ENCODE data around the gene TMUB2. TPM values are rescaled to one million over a fixed set of nuclear protein-coding genes. Genes with fewer than 3 reads are reported as not detected.

TMUB2 gene
- total and polyA plus RNA-seq, 2 donors from 2014 or later, result 37.7 to 39.2 TPM

DNA sequence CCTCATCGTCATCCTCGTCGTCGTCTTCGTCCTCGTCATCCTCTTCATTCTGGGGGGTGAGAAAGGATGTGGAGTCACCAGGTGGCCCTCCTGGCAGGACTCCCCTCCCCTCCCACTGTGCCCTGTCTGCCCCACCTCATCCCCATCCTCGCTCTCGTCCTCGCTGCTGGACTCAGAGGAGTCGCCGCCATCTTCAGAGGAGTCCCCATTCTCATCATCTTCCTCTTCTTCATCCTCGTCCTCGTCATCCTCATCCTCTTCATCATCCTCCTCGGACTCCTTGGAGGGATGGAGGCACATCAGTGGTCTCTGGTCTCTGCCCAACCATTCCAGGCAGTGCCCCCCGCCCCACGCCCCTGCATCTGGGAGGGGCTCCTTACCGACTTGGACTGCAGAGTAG is 20.5 kb downstream of the TMUB2 start:
- no peak for DNase-seq
- no peaks in the 10 kb centered on the region for H3K9me3 ChIP-seq (ENCODE audit: control insufficient read depth in 2 of 3, insufficient read depth in 1 of 3, low read length in 3 of 3)
- peaks cover 0 to 7% (median 0%) of the 10 kb centered on the region in 3 donors for H3K4me1 ChIP-seq (ENCODE audit: control insufficient read depth in 2 of 3, insufficient read depth in 2 of 3, low read depth in 1 of 3, low read length in 3 of 3)
- no peak overlapping the region for H3K9ac ChIP-seq (ENCODE audit: low read length in 3 of 3)
- H3K36me3 ChIP-seq (ENCODE audit: control insufficient read depth in 2 of 3, insufficient read depth in 3 of 3, low read length in 3 of 3), result peaks cover 10 to 32% (median 29%) of the 10 kb centered on the region in 3 donors
- H3K27ac ChIP-seq (ENCODE audit: low read depth in 2 of 2, low read length in 2 of 2), result no peak overlapping the region
- H3K27me3 ChIP-seq (ENCODE audit: control insufficient read depth, insufficient read depth, low read length), result no peaks in the 10 kb centered on the region
- intact Hi-C loops (cut with DNase I), result no loop called here
- no peak overlapping the region for H3K4me3 ChIP-seq (ENCODE audit: low read length in 3 of 3)
- TF ChIP-seq, protein P1, sequence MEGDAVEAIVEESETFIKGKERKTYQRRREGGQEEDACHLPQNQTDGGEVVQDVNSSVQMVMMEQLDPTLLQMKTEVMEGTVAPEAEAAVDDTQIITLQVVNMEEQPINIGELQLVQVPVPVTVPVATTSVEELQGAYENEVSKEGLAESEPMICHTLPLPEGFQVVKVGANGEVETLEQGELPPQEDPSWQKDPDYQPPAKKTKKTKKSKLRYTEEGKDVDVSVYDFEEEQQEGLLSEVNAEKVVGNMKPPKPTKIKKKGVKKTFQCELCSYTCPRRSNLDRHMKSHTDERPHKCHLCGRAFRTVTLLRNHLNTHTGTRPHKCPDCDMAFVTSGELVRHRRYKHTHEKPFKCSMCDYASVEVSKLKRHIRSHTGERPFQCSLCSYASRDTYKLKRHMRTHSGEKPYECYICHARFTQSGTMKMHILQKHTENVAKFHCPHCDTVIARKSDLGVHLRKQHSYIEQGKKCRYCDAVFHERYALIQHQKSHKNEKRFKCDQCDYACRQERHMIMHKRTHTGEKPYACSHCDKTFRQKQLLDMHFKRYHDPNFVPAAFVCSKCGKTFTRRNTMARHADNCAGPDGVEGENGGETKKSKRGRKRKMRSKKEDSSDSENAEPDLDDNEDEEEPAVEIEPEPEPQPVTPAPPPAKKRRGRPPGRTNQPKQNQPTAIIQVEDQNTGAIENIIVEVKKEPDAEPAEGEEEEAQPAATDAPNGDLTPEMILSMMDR (IDR thresholded peaks at IDR 0.05; ENCODE audit: borderline replicate concordance, extremely low read depth, insufficient read depth), result no peak
- FAIRE-seq, result no peak

DNA sequence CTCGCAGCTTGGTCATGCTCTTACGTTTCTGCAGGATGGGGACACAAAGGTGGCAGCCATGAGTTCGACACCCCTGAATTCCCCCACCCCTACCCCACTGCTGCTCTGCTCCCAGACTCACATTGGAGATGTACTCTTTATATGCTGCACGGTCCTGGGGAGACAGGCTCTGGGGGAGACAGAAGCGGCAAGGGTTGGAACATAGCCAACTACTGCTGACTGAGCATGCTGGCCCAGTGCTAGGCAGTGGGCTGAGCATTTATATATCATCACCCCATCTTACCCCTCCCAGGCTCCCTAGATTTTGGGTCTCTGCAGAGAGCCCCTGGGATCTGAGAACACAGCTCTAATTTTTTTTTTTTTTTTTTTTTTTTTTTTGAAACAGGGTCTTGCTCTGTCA is 21.0 kb downstream of the TMUB2 start:
- Histone ChIP-seq H3K4me3 (ENCODE audit: low read length in 3 of 3) (no peak overlapping the region), H3K27me3 (ENCODE audit: control insufficient read depth, insufficient read depth, low read length) (no peaks in the 10 kb centered on the region), H3K9me3 (ENCODE audit: control insufficient read depth in 2 of 3, insufficient read depth in 1 of 3, low read length in 3 of 3) (no peaks in the 10 kb centered on the region), H3K9ac (ENCODE audit: low read length in 3 of 3) (no peak overlapping the region), H3K4me1 (ENCODE audit: control insufficient read depth in 2 of 3, insufficient read depth in 2 of 3, low read depth in 1 of 3, low read length in 3 of 3) (peaks cover 0 to 7% (median 0%) of the 10 kb centered on the region in 3 donors), H3K27ac (ENCODE audit: low read depth in 2 of 2, low read length in 2 of 2) (no peak overlapping the region), H3K36me3 (ENCODE audit: control insufficient read depth in 2 of 3, insufficient read depth in 3 of 3, low read length in 3 of 3) (peaks cover 10 to 32% (median 29%) of the 10 kb centered on the region in 3 donors)
- FAIRE-seq (no peak), DNase-seq (no peak)
- TF ChIP-seq, protein P1 (IDR thresholded peaks at IDR 0.05; ENCODE audit: borderline replicate concordance, extremely low read depth, insufficient read depth), result no peak
- intact Hi-C loops (cut with DNase I), result no loop called here

DNA sequence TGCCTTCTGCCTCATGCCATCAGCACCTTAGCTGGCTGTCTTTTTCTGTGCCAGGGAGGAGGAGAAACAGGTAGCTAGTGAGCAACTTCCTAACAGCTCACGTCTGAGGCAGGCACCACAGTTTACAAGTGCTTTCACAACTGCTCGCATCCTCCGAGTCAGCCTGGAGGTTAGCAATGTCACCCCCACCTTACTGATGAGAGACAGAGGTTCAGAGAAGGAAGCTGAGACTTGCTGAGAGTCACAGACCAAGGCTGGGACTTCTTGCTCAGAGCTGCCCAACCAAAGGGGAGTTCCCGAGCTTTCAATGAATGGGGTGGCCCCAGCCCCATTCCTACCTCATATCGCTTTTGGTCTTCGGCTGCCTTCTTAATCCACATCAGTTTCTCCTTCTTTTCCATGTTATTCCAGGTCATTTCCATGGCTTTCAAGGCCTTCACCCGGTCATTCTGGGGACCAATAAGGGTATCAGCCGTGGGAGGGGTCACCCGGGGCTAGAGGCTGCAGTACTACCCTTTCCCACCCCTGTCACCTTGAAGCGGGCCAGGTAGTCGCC is 23.1 kb downstream of the TMUB2 start:
- FAIRE-seq, result no peak
- no peak overlapping the region for H3K27ac ChIP-seq (ENCODE audit: low read depth in 2 of 2, low read length in 2 of 2)
- peaks cover 0 to 5% (median 0%) of the 10 kb centered on the region in 3 donors for H3K4me1 ChIP-seq (ENCODE audit: control insufficient read depth in 2 of 3, insufficient read depth in 2 of 3, low read depth in 1 of 3, low read length in 3 of 3)
- H3K9ac ChIP-seq (ENCODE audit: low read length in 3 of 3), result peak overlapping the region in 1 of 3 donors; percentile 1
- H3K36me3 ChIP-seq (ENCODE audit: control insufficient read depth in 2 of 3, insufficient read depth in 3 of 3, low read length in 3 of 3), result peaks cover 17 to 45% (median 36%) of the 10 kb centered on the region in 3 donors
- no peaks in the 10 kb centered on the region for H3K27me3 ChIP-seq (ENCODE audit: control insufficient read depth, insufficient read depth, low read length)
- no peak overlapping the region for H3K4me3 ChIP-seq (ENCODE audit: low read length in 3 of 3)
- TF ChIP-seq, protein P1 (IDR thresholded peaks at IDR 0.05; ENCODE audit: borderline replicate concordance, extremely low read depth, insufficient read depth), result no peak
- no peak for DNase-seq
- no peaks in the 10 kb centered on the region for H3K9me3 ChIP-seq (ENCODE audit: control insufficient read depth in 2 of 3, insufficient read depth in 1 of 3, low read length in 3 of 3)
- intact Hi-C loops (cut with DNase I), result loop anchor here (5.0 kb wide), 1 partner anchor 117 kb away; no protein-coding TSS in a partner anchor

Data from kidney (tissue), 14 donors.